ENCODE results near the gene LRP8. TPM values are rescaled to one million over a fixed set of nuclear protein-coding genes. Genes with fewer than 3 reads are reported as not detected.

The LRP8 gene
- total RNA-seq, 4 donors from 2014 or later = 1.8 to 3.6 (median 2.2) TPM

DNA sequence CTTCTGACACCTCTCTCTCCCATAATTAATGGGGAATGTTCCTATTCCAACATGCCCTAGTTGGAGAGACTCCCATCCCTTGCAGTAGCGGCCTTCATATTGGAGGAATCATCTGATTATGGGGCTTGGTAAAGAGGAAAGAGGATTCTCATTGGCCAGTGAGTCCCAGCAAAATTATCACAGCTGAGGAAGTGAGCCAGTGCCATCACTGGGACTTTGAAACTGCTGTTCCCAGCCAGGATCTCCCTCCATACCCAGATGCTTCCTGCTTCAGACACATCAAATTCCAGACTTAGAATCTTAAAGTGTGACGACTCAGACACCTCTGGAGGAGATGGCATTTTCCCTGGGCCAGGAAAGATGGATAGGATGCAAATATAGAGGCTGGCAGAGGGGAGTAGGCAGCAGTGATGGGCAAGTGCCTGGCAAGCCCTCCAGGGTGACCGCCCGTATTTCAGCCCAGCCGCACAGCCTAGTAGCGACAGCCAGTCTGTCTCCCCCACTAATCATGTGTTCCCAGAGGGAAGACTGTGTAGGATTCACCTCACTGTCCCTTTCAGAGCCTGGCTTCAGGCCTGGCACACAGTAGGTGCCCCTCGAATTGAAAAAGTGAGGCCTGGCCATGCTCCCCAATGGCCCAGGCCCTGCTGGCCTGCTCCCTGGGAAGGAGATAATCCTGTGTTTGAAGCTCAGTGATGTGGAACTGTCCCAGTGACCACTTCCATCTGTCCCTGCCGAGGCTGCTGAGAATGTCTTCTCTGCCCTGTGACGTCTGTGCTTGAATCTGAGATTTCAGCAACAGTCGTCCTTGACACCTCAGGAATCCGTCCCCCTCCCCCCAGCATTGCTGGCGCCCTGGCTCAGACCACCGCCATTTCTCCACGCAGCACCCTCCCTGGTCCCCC lies 48.3 kb downstream of the LRP8 start:
- TF ChIP-seq POLR2A (IDR thresholded peaks at IDR 0.05) = no peak
- no peak for TF ChIP-seq POLR2AphosphoS5 (IDR thresholded peaks at IDR 0.05)
- no peak for TF ChIP-seq EP300 (IDR thresholded peaks at IDR 0.05)
- TF ChIP-seq, protein P1, sequence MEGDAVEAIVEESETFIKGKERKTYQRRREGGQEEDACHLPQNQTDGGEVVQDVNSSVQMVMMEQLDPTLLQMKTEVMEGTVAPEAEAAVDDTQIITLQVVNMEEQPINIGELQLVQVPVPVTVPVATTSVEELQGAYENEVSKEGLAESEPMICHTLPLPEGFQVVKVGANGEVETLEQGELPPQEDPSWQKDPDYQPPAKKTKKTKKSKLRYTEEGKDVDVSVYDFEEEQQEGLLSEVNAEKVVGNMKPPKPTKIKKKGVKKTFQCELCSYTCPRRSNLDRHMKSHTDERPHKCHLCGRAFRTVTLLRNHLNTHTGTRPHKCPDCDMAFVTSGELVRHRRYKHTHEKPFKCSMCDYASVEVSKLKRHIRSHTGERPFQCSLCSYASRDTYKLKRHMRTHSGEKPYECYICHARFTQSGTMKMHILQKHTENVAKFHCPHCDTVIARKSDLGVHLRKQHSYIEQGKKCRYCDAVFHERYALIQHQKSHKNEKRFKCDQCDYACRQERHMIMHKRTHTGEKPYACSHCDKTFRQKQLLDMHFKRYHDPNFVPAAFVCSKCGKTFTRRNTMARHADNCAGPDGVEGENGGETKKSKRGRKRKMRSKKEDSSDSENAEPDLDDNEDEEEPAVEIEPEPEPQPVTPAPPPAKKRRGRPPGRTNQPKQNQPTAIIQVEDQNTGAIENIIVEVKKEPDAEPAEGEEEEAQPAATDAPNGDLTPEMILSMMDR (IDR thresholded peaks at IDR 0.05) = no peak
- no peaks in the 10 kb centered on the region for H3K9me3 ChIP-seq
- 70 to 87% methylated on average over 2 to 3 of the region's 14 CpGs for WGBS, 2 donors (ENCODE audit: low coverage in 1 of 2)
- no peaks in the 10 kb centered on the region for H3K4me1 ChIP-seq
- ATAC-seq = no peak
- H3K4me3 ChIP-seq = no peak overlapping the region
- H3K27ac ChIP-seq = no peak overlapping the region
- H3K27me3 ChIP-seq = peaks cover 17% of the 10 kb centered on the region
- H3K36me3 ChIP-seq = no peaks in the 10 kb centered on the region

DNA sequence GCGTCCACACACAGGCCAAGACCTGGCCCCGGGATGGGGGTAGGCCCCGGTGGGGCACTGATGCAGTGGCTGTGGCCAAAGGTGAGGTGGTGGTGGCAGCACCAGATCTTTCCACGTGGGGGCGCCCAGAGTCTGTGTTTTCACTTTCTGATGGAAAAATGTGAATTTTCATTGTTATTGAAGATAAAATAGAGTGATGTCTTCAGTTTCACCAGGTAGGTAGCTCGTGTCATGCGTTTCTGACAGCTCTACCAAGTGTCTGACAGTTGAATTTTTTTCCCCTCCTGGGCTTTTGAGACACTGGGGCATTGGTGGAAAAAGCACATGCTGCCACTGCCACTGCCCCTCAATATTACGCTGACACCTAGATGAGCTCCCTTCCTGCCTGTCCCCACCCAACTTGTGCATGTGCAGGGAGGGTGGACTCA lies 49.6 kb downstream of the LRP8 start:
- TF ChIP-seq EP300 (IDR thresholded peaks at IDR 0.05) (no peak), POLR2AphosphoS5 (IDR thresholded peaks at IDR 0.05) (no peak), POLR2A (IDR thresholded peaks at IDR 0.05) (no peak)
- TF ChIP-seq, protein P1 (IDR thresholded peaks at IDR 0.05) = peak in 3 of 4 experiments; percentile 87 to 92 (median 90)
- peak; percentile 51 for ATAC-seq
- WGBS, 2 donors (ENCODE audit: low coverage in 1 of 2) = 0 to 13% methylated on average over 7 to 8 of the region's 8 CpGs
- H3K4me3 ChIP-seq = no peak overlapping the region
- no peaks in the 10 kb centered on the region for H3K36me3 ChIP-seq
- H3K27ac ChIP-seq = no peak overlapping the region
- H3K9me3 ChIP-seq = no peaks in the 10 kb centered on the region
- peaks cover 17% of the 10 kb centered on the region for H3K27me3 ChIP-seq
- no peaks in the 10 kb centered on the region for H3K4me1 ChIP-seq

DNA sequence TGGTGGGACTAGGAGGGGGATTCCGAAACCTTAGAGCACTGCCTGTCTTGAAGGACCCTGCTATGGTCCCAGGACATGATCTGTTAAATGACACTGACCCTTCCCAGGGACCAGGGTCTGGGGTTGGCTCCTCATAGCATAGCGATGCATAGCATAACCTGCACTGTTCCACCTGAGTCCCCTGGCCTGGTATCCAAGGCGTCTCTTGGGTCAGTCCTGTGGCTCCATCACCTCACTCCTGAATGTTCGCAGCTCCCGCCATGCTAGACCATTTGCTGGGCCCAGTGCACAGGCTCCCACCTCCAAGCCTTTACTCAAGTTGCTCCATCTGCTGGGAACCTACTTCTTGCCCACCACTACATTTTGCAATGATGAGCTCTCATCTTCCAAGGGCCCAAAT lies 50.5 kb downstream of the LRP8 start:
- Histone ChIP-seq H3K4me3 (no peak overlapping the region), H3K4me1 (no peaks in the 10 kb centered on the region), H3K9me3 (no peaks in the 10 kb centered on the region), H3K27ac (no peak overlapping the region), H3K36me3 (no peaks in the 10 kb centered on the region), H3K27me3 (peaks cover 17% of the 10 kb centered on the region)
- 100% methylated on average over 1 of the region's 5 CpGs; no CpG with 5 or more reads in 1 of the 2 donors for WGBS, 2 donors (ENCODE audit: low coverage in 1 of 2)
- no peak for TF ChIP-seq POLR2A (IDR thresholded peaks at IDR 0.05)
- no peak for TF ChIP-seq POLR2AphosphoS5 (IDR thresholded peaks at IDR 0.05)
- no peak for ATAC-seq

DNA sequence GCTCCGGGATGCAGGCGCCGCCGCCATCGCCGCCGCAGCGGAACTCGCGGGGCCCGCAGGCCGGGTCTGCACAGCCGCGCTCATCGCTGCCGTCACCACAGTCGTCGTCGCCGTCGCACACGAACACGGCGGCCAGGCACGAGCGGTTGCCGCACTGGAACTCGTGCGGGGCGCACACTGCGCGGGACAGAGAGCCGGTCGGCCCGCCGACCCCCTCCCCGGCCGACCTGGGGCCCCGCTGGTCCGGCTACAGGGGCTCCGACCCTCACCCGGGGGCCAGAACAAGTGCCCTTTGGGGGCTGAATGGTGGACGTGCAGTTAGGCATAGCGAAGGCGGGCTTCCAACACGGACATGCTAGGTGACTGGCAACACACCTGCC lies 51.0 kb downstream of the LRP8 start:
- ATAC-seq = no peak
- WGBS, 2 donors (ENCODE audit: low coverage in 1 of 2) = 80% methylated on average over 2 of the region's 46 CpGs; no CpG with 5 or more reads in 1 of the 2 donors
- TF ChIP-seq POLR2A (IDR thresholded peaks at IDR 0.05) (no peak), POLR2AphosphoS5 (IDR thresholded peaks at IDR 0.05) (no peak), EP300 (IDR thresholded peaks at IDR 0.05) (no peak)
- TF ChIP-seq, protein P1 (IDR thresholded peaks at IDR 0.05) = no peak
- Histone ChIP-seq H3K4me1 (no peaks in the 10 kb centered on the region), H3K27me3 (peaks cover 17% of the 10 kb centered on the region), H3K36me3 (no peaks in the 10 kb centered on the region), H3K9me3 (no peaks in the 10 kb centered on the region), H3K27ac (no peak overlapping the region), H3K4me3 (no peak overlapping the region)

DNA sequence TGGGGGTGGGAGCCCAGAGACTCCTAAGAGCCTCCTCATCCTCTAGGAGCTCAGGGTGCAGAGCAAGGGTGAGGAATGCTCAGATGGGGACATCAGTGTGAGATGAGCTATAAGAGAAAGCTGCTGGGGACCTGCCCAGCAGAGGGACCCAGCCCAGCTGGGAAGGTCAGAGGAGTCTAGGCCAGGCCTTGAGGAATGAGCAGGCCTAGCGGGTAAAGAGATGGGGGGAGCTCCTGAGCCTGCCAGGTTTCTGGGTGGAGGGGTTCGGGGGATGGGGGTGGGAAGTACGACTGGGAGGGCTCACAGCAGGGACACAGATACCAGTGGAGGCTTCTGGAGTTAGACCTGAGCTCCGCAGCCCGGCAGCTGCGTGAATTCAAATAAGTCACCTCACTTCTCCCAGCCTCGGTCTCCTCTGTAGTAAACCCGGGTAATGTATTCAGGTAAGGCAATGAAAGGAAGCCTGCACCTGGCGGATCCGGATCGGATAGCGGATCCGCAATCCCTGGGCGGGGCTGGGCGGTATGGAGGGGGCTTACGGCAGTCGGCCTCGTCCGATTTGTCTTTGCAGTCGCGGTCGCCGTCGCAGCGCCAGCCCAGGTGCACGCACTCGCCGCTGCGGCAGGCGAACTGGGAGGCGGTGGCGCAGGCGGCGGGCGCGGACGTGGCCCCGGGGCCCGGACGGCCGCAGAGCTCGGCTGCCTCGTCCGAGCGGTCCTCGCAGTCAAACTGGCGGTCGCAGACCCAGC lies 51.5 kb downstream of the LRP8 start:
- ATAC-seq = no peak
- Histone ChIP-seq H3K4me1 (no peaks in the 10 kb centered on the region), H3K27ac (no peak overlapping the region), H3K36me3 (no peaks in the 10 kb centered on the region), H3K27me3 (peaks cover 17% of the 10 kb centered on the region), H3K9me3 (no peaks in the 10 kb centered on the region), H3K4me3 (no peak overlapping the region)
- 90 to 97% methylated on average over 5 to 12 of the region's 48 CpGs for WGBS, 2 donors (ENCODE audit: low coverage in 1 of 2)
- TF ChIP-seq, protein P1 (IDR thresholded peaks at IDR 0.05) = no peak
- TF ChIP-seq POLR2A (IDR thresholded peaks at IDR 0.05) (no peak), EP300 (IDR thresholded peaks at IDR 0.05) (no peak), POLR2AphosphoS5 (IDR thresholded peaks at IDR 0.05) (no peak)

All from gastroesophageal sphincter (tissue), 4 donors.